ENCODE data around the gene IRS2. TPM values are rescaled to one million over a fixed set of nuclear protein-coding genes. Genes with fewer than 3 reads are reported as not detected.

IRS2 gene
- total and polyA plus RNA-seq, 4 donors: 6.8 to 27.1 (median 15.4) TPM

- ATAC-seq (ENCODE audit: insufficient read depth, low FRiP score) (no peak), DNase-seq (no peak)
- Histone ChIP-seq H3K9me3 (ENCODE audit: control insufficient read depth in 4 of 4, insufficient read depth in 3 of 4, low read length in 3 of 4) (no peaks in the 10 kb centered on the region), H3K36me3 (ENCODE audit: control insufficient read depth in 4 of 4, insufficient read depth in 4 of 4, low read length in 4 of 4) (peaks cover 3 to 17% (median 8%) of the 10 kb centered on the region in 4 donors), H3K4me1 (ENCODE audit: control insufficient read depth in 5 of 5, insufficient read depth in 5 of 5, low read length in 5 of 5) (peaks cover 0 to 9% (median under 1%) of the 10 kb centered on the region in 5 donors), H3K4me3 (no peak overlapping the region), H3K27me3 (ENCODE audit: control insufficient read depth in 3 of 3, insufficient read depth in 3 of 3, low read length in 2 of 3) (no peaks in the 10 kb centered on the region), H3K9ac (ENCODE audit: insufficient read depth in 1 of 2, low read length in 2 of 2) (no peak overlapping the region), H3K27ac (ENCODE audit: low read depth in 1 of 2, low read length in 1 of 2) (no peak overlapping the region)
- TF ChIP-seq CTCF (IDR thresholded peaks at IDR 0.05; ENCODE audit: control extremely low read depth, extremely low read depth): no peak
- 93 to 99% methylated on average over 15 of the region's 15 CpGs for WGBS, 2 donors
Measured at GRCh38 chr13:109771926-109772325, 14.5 kb downstream of the IRS2 start.

- Histone ChIP-seq H3K4me1 (ENCODE audit: control insufficient read depth in 5 of 5, insufficient read depth in 5 of 5, low read length in 5 of 5) (peaks cover 0 to 10% (median 0%) of the 10 kb centered on the region in 5 donors), H3K4me3 (no peak overlapping the region), H3K27ac (ENCODE audit: low read depth in 1 of 2, low read length in 1 of 2) (no peak overlapping the region), H3K27me3 (ENCODE audit: control insufficient read depth in 3 of 3, insufficient read depth in 3 of 3, low read length in 2 of 3) (no peaks in the 10 kb centered on the region), H3K9ac (ENCODE audit: insufficient read depth in 1 of 2, low read length in 2 of 2) (no peak overlapping the region), H3K36me3 (ENCODE audit: control insufficient read depth in 4 of 4, insufficient read depth in 4 of 4, low read length in 4 of 4) (peaks cover 3 to 17% (median 9%) of the 10 kb centered on the region in 4 donors), H3K9me3 (ENCODE audit: control insufficient read depth in 4 of 4, insufficient read depth in 3 of 4, low read length in 3 of 4) (no peaks in the 10 kb centered on the region)
- ATAC-seq (ENCODE audit: insufficient read depth, low FRiP score) (no peak), DNase-seq (no peak)
- WGBS, 2 donors: 95 to 96% methylated on average over 6 of the region's 6 CpGs
- TF ChIP-seq CTCF (IDR thresholded peaks at IDR 0.05; ENCODE audit: control extremely low read depth, extremely low read depth): no peak
Measured at GRCh38 chr13:109770436-109770835, 15.9 kb downstream of the IRS2 start.

- no peaks in the 10 kb centered on the region for H3K9me3 ChIP-seq (ENCODE audit: control insufficient read depth in 4 of 4, insufficient read depth in 3 of 4, low read length in 3 of 4)
Measured at GRCh38 chr13:109769921-109770320, 16.5 kb downstream of the IRS2 start.

More at GRCh38 chr13:109769921-109770320, 16.5 kb downstream of the IRS2 start:
- DNase-seq: no peak
- H3K27me3 ChIP-seq (ENCODE audit: control insufficient read depth in 3 of 3, insufficient read depth in 3 of 3, low read length in 2 of 3): no peaks in the 10 kb centered on the region
- ATAC-seq (ENCODE audit: insufficient read depth, low FRiP score): no peak
- TF ChIP-seq CTCF (IDR thresholded peaks at IDR 0.05; ENCODE audit: control extremely low read depth, extremely low read depth): no peak
- WGBS, 2 donors: 93 to 94% methylated on average over 5 of the region's 5 CpGs
- H3K27ac ChIP-seq (ENCODE audit: low read depth in 1 of 2, low read length in 1 of 2): no peak overlapping the region
- H3K9ac ChIP-seq (ENCODE audit: insufficient read depth in 1 of 2, low read length in 2 of 2): no peak overlapping the region
- H3K4me1 ChIP-seq (ENCODE audit: control insufficient read depth in 5 of 5, insufficient read depth in 5 of 5, low read length in 5 of 5): peaks cover 0 to 10% (median 0%) of the 10 kb centered on the region in 5 donors
- peaks cover 3 to 17% (median 9%) of the 10 kb centered on the region in 4 donors for H3K36me3 ChIP-seq (ENCODE audit: control insufficient read depth in 4 of 4, insufficient read depth in 4 of 4, low read length in 4 of 4)
- H3K4me3 ChIP-seq: no peak overlapping the region

Data from lung (tissue), 12 donors.